ENCODE results near the gene SIGMAR1.

Gene SIGMAR1

GRCh38 chr9:34630402-34631154 is 7.0 kb downstream of the SIGMAR1 start:
- no peak for DNase-seq (ENCODE audit: low spot score)

- DNase-seq (ENCODE audit: low spot score), result no peak
These were observed 8.1 kb downstream of the SIGMAR1 start for GRCh38 chr9:34629491-34629808.

GRCh38 chr9:34628656-34629490 is 8.7 kb downstream of the SIGMAR1 start, which contains the start of gene ARID3C:
ARID3C (minus strand) TSS chr9:34629066; CDS start chr9:34628014, 1,052 bp downstream.
- DNase-seq (ENCODE audit: low spot score), result peak; percentile 39

GRCh38 chr9:34627716-34628655 is 9.6 kb downstream of the SIGMAR1 start:
- DNase-seq (ENCODE audit: low spot score), result no peak

- no peak for DNase-seq (ENCODE audit: low spot score)
These were observed 12.5 kb downstream of the SIGMAR1 start for GRCh38 chr9:34625186-34625486.

- DNase-seq (ENCODE audit: low spot score), result no peak
These were observed 13.0 kb downstream of the SIGMAR1 start for GRCh38 chr9:34624475-34625185.

GRCh38 chr9:34623374-34624235 is 14.0 kb downstream of the SIGMAR1 start:
- no peak for DNase-seq (ENCODE audit: low spot score)

- DNase-seq (ENCODE audit: low spot score), result peak; percentile 98
These were observed 17.3 kb downstream of the SIGMAR1 start, which contains the start of gene DCTN3 for GRCh38 chr9:34620061-34620994. DCTN3 (minus strand) TSS chr9:34620495; CDS start chr9:34620464, 31 bp downstream.

GRCh38 chr9:34615132-34615531 is 22.5 kb downstream of the SIGMAR1 start:
- DNase-seq (ENCODE audit: low spot score), result no peak

- peak; percentile 82 for DNase-seq (ENCODE audit: low spot score)
These were observed 24.7 kb downstream of the SIGMAR1 start for GRCh38 chr9:34612788-34613390.

GRCh38 chr9:34611811-34612787 is 25.5 kb downstream of the SIGMAR1 start, which contains the start of gene RPP25L:
RPP25L (minus strand) TSS chr9:34612097; CDS start chr9:34611296, 801 bp downstream.
- DNase-seq (ENCODE audit: low spot score), result peak; percentile 97

- no peak for DNase-seq (ENCODE audit: low spot score)
These were observed 26.3 kb downstream of the SIGMAR1 start for GRCh38 chr9:34611251-34611810.

- DNase-seq (ENCODE audit: low spot score), result no peak
These were observed 27.0 kb downstream of the SIGMAR1 start for GRCh38 chr9:34610434-34611206.

GRCh38 chr9:34607331-34607730 is 30.3 kb downstream of the SIGMAR1 start:
- no peak for DNase-seq (ENCODE audit: low spot score)

- DNase-seq (ENCODE audit: low spot score), result no peak
These were observed 30.7 kb downstream of the SIGMAR1 start for GRCh38 chr9:34606905-34607304.

- no peak for DNase-seq (ENCODE audit: low spot score)
These were observed 31.4 kb downstream of the SIGMAR1 start for GRCh38 chr9:34606190-34606589.

Data from AG08395 (cell line).